ENCODE data around the gene CHIA.
"Not testable (repeated sequence)": the region's sequence is repeated elsewhere in the genome, so short reads cannot be mapped to it uniquely, and the experiment has no call there.

Gene CHIA

DNA sequence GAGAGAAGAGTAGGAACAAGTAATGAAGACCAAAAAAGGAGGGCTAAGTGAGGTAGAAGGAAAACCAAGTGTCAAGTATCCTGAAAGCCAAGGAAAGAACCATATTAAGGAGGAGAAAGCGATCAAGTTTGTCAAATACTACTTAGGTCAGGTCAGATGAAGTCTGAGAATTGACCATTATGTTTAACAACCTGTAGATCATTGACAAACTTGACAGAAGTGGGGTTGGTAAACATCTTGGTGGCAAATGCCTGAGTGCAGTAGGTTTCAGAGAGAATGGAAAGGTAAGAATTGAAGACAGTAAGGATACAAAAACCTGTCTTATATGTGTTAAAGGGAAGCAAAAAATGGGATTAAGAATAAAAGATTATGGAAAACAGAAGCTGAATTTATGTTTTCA, 3.7 kb upstream of the CHIA start:
- no peak for DNase-seq

- no peak for DNase-seq
These were observed 1.3 kb upstream of the CHIA start for GRCh38 chr1:111289371-111289770.

- no peak for DNase-seq
These were observed 547 bp upstream of the CHIA start for GRCh38 chr1:111290104-111290503.

GRCh38 chr1:111294390-111294789, 3.7 kb downstream of the CHIA start:
- DNase-seq, result no peak

DNA sequence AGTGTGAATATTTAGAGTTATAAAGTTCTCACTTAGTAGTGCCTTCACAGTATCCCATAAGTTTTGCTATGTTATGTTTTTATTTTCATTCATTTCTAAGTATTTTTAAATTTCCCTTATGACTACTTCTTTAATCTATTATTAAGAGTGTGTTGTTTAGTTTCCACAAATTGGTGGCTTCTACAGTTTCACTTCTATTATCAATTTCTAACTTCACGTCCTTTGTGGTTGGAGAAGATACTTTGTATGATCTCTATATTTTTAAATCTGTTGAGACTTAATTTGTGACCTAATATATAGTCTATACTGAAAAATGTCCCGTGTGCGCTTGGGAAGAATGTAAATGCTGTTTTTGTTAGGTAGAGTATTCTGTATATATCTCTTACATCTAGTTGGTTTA, 11.7 kb downstream of the CHIA start:
- no peak for DNase-seq

- no peak for DNase-seq
These were observed 19.0 kb downstream of the CHIA start for GRCh38 chr1:111309690-111310089.

DNA sequence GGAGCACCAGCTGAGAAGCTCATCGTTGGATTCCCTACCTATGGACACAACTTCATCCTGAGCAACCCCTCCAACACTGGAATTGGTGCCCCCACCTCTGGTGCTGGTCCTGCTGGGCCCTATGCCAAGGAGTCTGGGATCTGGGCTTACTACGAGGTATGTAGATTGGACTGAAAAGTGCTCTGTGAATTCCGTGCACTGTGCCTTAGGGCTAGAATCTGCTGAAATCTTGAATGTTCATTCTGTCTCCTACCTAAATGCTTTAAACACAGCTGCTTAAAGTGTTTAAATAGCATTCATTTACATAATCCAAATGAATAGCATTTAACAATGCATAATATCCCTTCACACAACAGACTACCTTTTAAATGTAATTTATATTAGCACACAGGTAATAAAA, 27.9 kb downstream of the CHIA start:
- no peak for DNase-seq

DNA sequence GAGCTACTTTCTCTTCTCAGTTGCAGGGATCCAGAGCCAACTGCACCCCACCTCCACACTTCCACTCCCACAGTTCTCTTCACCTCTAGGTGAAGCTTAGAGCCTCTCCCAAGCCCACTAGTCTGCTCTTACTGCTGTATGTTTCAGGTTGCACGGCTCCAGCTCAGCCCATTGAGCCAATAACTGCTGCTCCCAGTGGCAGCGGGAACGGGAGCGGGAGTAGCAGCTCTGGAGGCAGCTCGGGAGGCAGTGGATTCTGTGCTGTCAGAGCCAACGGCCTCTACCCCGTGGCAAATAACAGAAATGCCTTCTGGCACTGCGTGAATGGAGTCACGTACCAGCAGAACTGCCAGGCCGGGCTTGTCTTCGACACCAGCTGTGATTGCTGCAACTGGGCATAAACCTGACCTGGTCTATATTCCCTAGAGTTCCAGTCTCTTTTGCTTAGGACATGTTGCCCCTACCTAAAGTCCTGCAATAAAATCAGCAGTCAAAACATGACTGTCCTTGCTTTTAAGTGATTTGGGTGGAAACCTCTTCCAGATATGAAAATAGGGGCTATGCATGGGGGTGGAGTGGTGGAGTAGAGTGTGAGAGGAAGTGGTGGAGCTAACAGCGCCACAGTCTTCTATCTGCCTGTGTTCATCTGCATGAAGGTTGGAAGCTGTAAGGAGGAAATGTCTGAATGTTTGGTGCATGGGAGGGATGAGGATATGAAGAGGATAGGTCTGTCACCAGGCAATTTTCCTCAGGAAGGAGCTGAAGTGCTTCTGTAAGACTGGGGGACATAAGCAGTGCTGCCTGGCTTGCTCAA, 29.6 kb downstream of the CHIA start:
- DNase-seq, result no peak

GRCh38 chr1:111323231-111323630, 32.6 kb downstream of the CHIA start:
- DNase-seq, result no peak

DNA sequence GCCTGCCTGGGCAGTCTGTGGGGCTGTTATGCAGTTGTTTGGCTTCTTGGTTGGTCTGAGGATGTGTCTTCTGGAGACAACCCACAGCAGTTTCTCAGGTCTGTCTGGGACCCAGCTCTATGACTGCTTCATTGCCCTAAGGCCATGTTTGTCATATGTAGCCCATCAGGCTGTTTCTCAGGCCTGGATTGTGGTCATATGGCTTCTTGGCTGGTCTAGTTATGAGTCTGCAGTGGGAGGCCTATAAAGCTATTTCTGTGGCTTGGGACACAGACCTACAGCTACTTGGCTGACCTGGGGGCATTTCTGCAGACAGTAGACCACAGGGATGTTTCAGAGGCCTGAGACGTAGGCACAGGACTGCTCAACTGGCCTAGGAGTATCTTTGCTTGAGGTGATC, 41.5 kb downstream of the CHIA start:
- DNase-seq, result no peak

DNA sequence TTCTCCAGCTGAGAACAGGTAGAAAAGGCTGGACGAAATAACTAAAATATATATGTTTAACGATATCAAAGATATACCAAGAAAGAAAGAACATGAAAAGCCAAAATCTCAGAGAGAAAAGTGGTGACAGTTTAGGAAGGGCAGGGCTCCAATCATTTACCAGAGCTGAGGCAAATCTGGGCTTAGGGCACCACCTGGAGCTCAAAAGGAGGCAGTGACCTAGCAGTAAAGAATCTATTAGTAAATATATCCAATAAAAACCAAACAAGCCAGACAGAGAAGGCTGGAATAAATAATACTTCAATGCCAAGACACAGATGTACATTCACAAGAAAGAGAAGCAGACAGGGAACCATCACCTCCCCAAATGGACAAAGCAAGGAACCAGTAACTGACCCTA, 43.5 kb downstream of the CHIA start:
- peak; percentile 52 to 56 for DNase-seq

DNA sequence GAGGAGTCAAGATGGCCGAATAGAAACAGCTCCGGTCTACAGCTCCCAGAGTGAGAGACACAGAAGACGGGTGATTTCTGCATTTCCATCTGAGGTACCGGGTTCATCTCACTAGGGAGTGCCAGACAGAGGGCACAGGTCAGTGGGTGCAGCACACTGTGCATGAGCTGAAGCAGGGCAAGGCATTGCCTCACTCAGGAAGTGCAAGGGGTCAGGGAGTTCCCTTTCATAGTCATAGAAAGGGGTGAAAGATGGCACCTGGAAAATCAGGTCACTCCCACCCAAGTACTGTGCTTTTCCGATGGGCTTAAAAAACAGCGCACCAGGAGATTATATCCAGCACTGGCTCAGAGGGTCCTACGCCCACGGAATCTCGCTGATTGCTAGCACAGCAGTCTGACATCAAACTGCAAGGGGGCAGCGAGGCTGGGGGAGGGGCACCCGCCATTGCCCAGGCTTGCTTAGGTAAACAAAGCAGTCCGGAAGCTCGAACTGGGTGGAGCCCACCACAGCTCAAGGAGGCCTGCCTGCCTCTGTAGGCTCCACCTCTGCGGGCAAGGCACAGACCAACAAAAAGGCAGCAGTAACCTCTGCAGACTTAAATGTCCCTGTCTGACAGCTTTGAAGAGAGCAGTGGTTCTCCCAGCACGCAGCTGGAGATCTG, 44.7 kb downstream of the CHIA start:
- DNase-seq, result not testable (repeated sequence)

- not testable (repeated sequence) for DNase-seq
These were observed 48.2 kb downstream of the CHIA start for GRCh38 chr1:111338849-111339248.

GRCh38 chr1:111346089-111346885, 55.6 kb downstream of the CHIA start:
- DNase-seq, result peak; percentile 77 to 79

DNA sequence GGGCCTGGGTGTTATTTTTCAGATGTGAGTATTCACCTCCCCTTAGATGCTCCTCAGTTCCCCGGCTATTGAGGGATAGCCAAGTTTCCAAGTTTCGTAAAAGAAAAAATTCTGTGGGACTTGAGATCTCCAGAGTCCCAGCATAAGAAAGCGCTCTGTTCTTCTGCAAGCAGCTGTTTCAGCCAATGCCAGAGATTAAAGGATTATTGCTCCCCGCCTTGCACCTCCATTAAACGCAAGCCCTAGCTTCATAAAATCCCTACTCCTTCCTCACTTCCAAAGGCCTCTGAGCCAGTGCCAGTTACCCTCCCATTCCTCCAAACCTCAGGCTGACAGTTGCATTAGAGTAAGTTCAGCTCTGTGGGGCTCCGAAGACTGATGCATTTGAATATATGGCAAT, 56.4 kb downstream of the CHIA start:
- no peak for DNase-seq

GRCh38 chr1:111351700-111352099, 61.0 kb downstream of the CHIA start:
- DNase-seq, result no peak

- DNase-seq, result no peak
These were observed 63.9 kb downstream of the CHIA start for GRCh38 chr1:111354584-111354983.

- no peak for DNase-seq
These were observed 68.3 kb downstream of the CHIA start for GRCh38 chr1:111358964-111359363.

GRCh38 chr1:111359376-111359775, 68.7 kb downstream of the CHIA start:
- DNase-seq, result no peak

- DNase-seq, result not testable (repeated sequence)
These were observed 69.6 kb downstream of the CHIA start for GRCh38 chr1:111360257-111360656.

GRCh38 chr1:111361761-111362160, 71.1 kb downstream of the CHIA start:
- DNase-seq, result no peak

DNA sequence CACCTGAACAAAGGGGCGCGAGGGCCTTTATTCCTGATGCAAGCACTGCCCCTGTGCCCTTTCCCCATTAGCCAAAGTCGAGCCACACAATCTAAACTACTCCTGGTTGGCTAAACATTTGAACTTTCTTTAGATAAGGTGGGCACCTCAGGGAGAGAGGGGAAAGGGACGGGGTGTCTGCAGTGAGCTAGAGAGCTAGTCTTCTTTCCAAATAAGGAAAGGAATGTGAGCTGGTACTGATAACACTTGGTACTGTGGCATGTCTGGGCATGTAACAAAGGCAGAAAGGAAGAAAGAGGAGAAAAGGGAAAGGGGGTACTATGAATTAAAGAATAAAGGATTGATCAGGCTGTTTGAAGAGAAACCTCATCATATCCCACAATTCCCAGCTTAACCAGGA, 74.0 kb downstream of the CHIA start:
- DNase-seq, result no peak

GRCh38 chr1:111366256-111366655, 75.6 kb downstream of the CHIA start:
- no peak for DNase-seq

DNA sequence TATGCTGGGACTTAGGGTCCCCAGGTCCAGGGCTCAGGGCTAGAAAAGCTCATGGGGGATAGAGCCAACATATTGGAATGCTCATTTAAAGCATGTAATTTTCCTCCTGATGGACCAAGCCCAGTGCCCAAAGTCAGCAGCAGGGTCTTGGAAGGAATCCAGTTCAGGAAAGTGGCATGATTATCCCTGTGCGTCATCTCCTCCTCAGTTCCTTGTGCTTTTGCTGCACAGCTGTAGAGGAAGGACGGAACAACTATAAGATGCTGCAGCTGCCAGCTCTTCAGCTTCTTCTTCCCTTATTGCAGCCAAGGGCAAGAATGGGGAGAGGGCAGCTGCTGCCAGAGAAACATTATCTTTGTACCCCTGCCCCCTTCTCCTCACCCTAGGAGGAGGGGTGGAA, 78.5 kb downstream of the CHIA start:
- no peak for DNase-seq
